Testis (tissue), 5 donors: ENCODE results near the gene SETD1B. TPM values are rescaled to one million over a fixed set of nuclear protein-coding genes. Genes with fewer than 3 reads are reported as not detected.
"Not testable (repeated sequence)": the region's sequence is repeated elsewhere in the genome, so short reads cannot be mapped to it uniquely, and the experiment has no call there.

Experiments used
- DNase-seq: peaks from one replicate; pipeline ENCODE4 v3.0.0-alpha.2; 2019
- H3K27ac ChIP-seq, 2 donors: fragments of 200-600 bp; sonication (generic); one replicate each; pipeline ENCODE4 v1.5.1; 2019
- H3K27me3 ChIP-seq: fragments of 200-600 bp; sonication (generic); one replicate; pipeline ENCODE4 v1.5.1; 2019
- H3K36me3 ChIP-seq: fragments of 200-600 bp; sonication (generic); one replicate; pipeline ENCODE4 v1.5.1; 2017; ENCODE audit warnings: low read depth; ENCODE audit errors: missing control alignments
- H3K4me1 ChIP-seq: fragments of 200-600 bp; sonication (generic); one replicate; pipeline ENCODE4 v1.5.1; 2019
- H3K4me3 ChIP-seq, 2 donors: fragments of 200-600 bp; sonication (generic); one replicate each; pipeline ENCODE4 v1.5.1; 2017 to 2019
- H3K9me3 ChIP-seq: fragments of 200-600 bp; sonication (generic); one replicate; pipeline ENCODE4 v1.5.1; 2017
- POLR2A ChIP-seq: fragments of 450-650 bp; IDR thresholded peaks from one replicate; pipeline ENCODE4 v1.6.1; 2017; ENCODE audit warnings: antibody characterized with exemption, mild to moderate bottlenecking, moderate library complexity
- WGBS, 2 donors: methylation state at CpG; one replicate each; pipeline ENCODE4 v1.1.5; 2018; 5-methylcytosine and 5-hydroxymethylcytosine counted together
- intact Hi-C: fragments of 100-400 bp; cut with DNase I; formaldehyde crosslinking; loops from one replicate; pipeline ENCODE4 v1.15.1; 2023; ENCODE audit warnings: low total_unique reads
- long read RNA-seq, 2 donors: transcript quantifications; one replicate each; lab custom pipeline, GENCODE V29; 2026
- polyA plus RNA-seq: library from polyadenylated mRNA; stranded (reverse); fragments of 350-450 nt; fragmentation: Illumina TruSeq; extraction: RNeasy Lipid Tissue Mini Kit (QIAGEN cat#74804); gene quantifications from one replicate; pipeline ENCODE4 v1.2.3, GENCODE V29; 2014; ENCODE audit warnings: low read depth, low replicate concordance; ENCODE audit not compliant: insufficient read depth
- total RNA-seq, 2 donors: library from RNA; depleted of rRNA; stranded (reverse); fragments of >200 nt; gene quantifications; one replicate each; pipeline ENCODE4 v1.2.3, GENCODE V29; 2016
- TF ChIP-seq, protein P1 (sequence below), 3 experiments: fragments of 450-650 bp in 2 of 3; fragments of 200-600 bp in 1 of 3; sonication (generic) in 1 of 3; IDR thresholded peaks; one replicate each; pipeline ENCODE4 v1.5.1; 2016 to 2019; ENCODE audit warnings: antibody characterized with exemption in 3 of 3, mild to moderate bottlenecking in 2 of 3, moderate library complexity in 1 of 3

SETD1B gene
- total RNA-seq (10 to 100 TPM; 23.1 to 23.3 TPM), polyA plus RNA-seq (18.9 TPM)
- long read RNA-seq, donor 1 = 0 reads
- long read RNA-seq, donor 2 = 0 reads

DNA sequence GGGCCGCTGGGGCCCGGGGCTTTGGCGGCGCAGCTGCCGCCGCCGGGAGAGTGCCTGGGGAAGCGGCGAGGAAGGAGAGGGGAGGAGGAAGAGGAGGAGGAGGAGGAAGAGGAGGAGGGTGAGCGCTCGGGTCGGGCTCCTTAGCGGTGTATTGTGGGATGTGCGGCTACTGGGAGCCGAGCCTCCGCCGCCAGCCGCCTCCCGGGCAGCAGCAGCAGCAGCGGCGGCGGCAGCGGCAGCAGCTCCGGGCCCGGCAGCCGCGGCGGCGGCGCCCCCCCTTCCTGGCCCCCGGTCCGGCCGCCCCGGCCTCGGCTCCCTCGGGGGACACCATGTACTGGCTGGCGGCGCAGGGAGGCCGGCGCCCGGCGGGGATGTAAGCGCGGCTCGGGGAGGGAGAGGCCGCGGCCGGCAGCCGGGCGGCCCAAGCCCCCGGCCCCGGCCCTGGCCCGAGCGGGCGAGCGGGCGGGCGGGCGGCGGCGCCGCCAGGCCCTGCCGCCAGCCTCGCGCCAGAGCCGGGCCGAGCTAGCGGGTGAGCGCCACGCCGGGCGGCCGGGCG, at the start of gene SETD1B:
SETD1B (plus strand) TSS at position 149 of the 556 bp plus-strand sequence. CDS start 729 bp downstream, outside the sequence.
- H3K9me3 ChIP-seq = no peaks in the 10 kb centered on the region
- H3K4me1 ChIP-seq = peaks cover 35% of the 10 kb centered on the region
- no peaks in the 10 kb centered on the region for H3K36me3 ChIP-seq
- DNase-seq = no peak
- intact Hi-C loops = no loop called here
- H3K27ac ChIP-seq = peak within 1 kb of the TSS; percentile 99
- 1% methylated on average over 11 to 71 of the region's 74 CpGs for WGBS, 2 donors
- H3K27me3 ChIP-seq = no peaks in the 10 kb centered on the region
- peak within 1 kb of the TSS; percentile 87 to 90 for H3K4me3 ChIP-seq
- no peak for TF ChIP-seq POLR2A
- TF ChIP-seq, protein P1, sequence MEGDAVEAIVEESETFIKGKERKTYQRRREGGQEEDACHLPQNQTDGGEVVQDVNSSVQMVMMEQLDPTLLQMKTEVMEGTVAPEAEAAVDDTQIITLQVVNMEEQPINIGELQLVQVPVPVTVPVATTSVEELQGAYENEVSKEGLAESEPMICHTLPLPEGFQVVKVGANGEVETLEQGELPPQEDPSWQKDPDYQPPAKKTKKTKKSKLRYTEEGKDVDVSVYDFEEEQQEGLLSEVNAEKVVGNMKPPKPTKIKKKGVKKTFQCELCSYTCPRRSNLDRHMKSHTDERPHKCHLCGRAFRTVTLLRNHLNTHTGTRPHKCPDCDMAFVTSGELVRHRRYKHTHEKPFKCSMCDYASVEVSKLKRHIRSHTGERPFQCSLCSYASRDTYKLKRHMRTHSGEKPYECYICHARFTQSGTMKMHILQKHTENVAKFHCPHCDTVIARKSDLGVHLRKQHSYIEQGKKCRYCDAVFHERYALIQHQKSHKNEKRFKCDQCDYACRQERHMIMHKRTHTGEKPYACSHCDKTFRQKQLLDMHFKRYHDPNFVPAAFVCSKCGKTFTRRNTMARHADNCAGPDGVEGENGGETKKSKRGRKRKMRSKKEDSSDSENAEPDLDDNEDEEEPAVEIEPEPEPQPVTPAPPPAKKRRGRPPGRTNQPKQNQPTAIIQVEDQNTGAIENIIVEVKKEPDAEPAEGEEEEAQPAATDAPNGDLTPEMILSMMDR (IDR thresholded peaks at IDR 0.05) = no peak

DNA sequence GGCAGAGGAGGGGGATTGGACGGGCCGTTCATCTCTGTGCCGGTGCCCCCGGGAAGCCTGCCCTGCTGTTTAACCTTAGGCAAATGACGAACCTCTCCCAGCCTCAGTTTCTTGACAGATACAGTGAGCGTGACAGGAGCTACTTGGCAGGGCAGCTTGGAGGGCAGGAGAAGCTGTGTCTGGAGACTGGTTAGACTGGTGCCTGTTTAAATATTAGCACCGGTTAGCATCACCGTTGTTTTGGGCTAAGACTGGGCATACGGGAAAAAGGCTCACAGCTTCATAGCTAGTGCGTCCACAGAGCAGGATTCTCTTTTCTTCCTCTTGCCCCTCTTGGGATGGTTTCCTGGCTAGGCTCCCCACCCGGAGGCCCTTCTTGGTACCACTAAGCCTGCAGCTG, 49.0 kb upstream of the SETD1B start:
- no peaks in the 10 kb centered on the region for H3K27me3 ChIP-seq
- H3K27ac ChIP-seq = no peak overlapping the region
- no peaks in the 10 kb centered on the region for H3K4me1 ChIP-seq
- DNase-seq = no peak
- no peak overlapping the region for H3K4me3 ChIP-seq
- intact Hi-C loops = no loop called here
- TF ChIP-seq POLR2A = no peak
- TF ChIP-seq, protein P1 (IDR thresholded peaks at IDR 0.05) = no peak
- WGBS, 2 donors = 95 to 96% methylated on average over 11 of the region's 11 CpGs
- H3K9me3 ChIP-seq = no peaks in the 10 kb centered on the region
- no peaks in the 10 kb centered on the region for H3K36me3 ChIP-seq

DNA sequence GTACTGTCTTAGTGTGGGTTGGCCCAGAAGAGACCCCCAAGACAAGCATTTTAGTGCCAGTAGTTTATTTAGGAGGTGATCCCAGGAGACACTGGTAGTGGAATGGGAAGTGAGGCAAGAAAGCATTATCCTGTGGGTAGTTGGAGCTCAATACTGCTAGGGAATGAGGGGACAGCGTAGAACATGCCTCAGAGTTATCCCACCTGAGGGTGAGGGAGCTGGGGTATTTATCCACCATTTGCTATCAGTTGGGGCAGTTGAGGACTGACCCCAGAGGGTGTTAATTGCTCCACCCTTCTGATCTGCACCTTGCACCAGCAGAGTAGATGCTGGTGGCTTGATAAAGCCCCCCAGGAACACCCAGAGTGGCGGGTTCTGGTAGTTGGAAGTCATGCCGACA, 48.2 kb upstream of the SETD1B start:
- no peak for DNase-seq
- Histone ChIP-seq H3K36me3 (no peaks in the 10 kb centered on the region), H3K27ac (no peak overlapping the region), H3K4me1 (no peaks in the 10 kb centered on the region), H3K27me3 (no peaks in the 10 kb centered on the region), H3K9me3 (no peaks in the 10 kb centered on the region), H3K4me3 (no peak overlapping the region)
- 93 to 98% methylated on average over 3 of the region's 3 CpGs for WGBS, 2 donors
- TF ChIP-seq POLR2A = no peak
- TF ChIP-seq, protein P1 (IDR thresholded peaks at IDR 0.05) = no peak
- intact Hi-C loops = no loop called here

DNA sequence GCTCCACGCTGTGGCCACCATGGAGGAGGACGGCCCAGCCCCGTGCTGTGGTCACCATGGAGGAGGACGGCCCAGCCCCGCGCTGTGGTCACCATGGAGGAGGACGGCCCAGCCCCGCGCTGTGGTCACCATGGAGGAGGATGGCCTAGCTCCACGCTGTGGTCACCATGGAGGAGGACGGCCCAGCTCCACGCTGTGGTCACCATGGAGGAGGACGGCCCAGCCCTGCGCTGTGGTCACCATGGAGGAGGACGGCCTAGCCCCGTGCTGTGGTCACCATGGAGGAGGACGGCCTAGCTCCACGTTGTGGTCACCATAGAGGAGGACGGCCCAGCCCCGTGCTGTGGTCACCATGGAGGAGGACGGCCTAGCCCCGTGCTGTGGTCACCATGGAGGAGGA, 45.3 kb upstream of the SETD1B start:
- 80 to 93% methylated on average over 1 to 21 of the region's 22 CpGs for WGBS, 2 donors
- intact Hi-C loops, H3K4me3 ChIP-seq, DNase-seq, H3K9me3 ChIP-seq, H3K36me3 ChIP-seq, H3K4me1 ChIP-seq, H3K27me3 ChIP-seq, H3K27ac ChIP-seq: not testable (repeated sequence)

DNA sequence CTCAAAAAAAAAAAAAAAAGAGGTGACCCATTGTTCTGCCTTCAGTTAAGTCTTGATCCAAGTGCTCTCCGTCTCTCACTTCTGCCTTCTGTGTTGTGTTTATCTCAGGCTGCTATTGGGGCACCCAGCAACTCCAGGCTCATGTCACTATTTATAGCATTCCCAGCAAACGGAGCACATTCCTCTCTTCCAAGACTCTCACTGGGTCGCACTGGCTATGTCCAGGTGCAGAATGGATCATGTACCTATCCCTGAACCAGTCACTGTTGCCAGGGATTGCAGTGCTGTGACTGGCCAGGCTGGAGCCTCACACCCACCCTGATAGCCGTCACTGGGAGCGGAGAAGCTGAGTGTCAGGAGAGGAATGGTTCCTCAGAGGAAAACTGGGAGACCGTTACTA, 41.5 kb upstream of the SETD1B start:
- no peaks in the 10 kb centered on the region for H3K36me3 ChIP-seq
- DNase-seq = no peak
- 61 to 69% methylated on average over 6 of the region's 6 CpGs for WGBS, 2 donors
- TF ChIP-seq, protein P1 (IDR thresholded peaks at IDR 0.05) = no peak
- no peak for TF ChIP-seq POLR2A
- no peak overlapping the region for H3K27ac ChIP-seq
- H3K4me1 ChIP-seq = no peaks in the 10 kb centered on the region
- H3K27me3 ChIP-seq = no peaks in the 10 kb centered on the region
- intact Hi-C loops = no loop called here
- no peaks in the 10 kb centered on the region for H3K9me3 ChIP-seq
- no peak overlapping the region for H3K4me3 ChIP-seq
